Measurements from ENCODE around the gene UBR7. TPM values are rescaled to one million over a fixed set of nuclear protein-coding genes. Genes with fewer than 3 reads are reported as not detected.

UBR7 gene
- total RNA-seq, 1 donor from 2014 or later = 16.6 TPM

DNA sequence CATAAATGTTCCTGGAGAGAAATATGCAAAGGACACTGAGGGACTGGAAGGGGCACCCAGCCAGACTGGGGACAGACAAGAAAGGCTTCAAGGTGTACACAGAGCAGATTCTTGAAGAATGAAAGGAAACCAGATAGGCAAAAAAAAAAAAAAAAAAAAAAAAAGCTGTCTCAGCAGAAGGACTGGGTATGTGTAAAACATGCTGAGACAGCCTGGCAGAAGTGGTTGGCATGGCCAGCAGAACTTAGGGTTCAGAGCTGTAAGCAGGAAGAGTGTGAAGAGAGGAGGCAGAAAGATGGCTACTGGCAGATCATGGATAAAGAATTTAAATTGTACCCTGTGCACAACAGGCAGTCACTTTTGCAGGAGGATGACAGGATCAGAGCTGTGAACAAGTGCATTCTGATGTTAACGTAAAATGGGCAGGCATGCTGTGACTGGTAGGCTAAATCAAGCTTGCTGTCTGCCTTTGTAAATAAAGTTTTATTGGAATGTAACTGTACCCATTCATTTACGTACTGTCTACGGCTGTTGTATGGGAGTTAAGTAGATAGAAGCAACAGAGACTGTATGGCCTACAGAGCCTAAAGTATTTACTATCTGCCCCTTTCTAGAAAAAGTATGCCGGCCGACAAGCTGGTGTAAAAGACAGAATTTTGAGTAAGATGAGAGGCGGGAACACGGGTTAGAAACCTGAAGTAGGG is 42.2 kb downstream of the UBR7 start:
- Mint-ChIP-seq H3K36me3 (ENCODE audit: low read depth) (peaks cover 26% of the 10 kb centered on the region), H3K9me3 (ENCODE audit: low read depth) (no peaks in the 10 kb centered on the region), H3K4me1 (ENCODE audit: low read depth) (no peaks in the 10 kb centered on the region), H3K27ac (ENCODE audit: unreplicated experiment) (no peak overlapping the region), H3K27me3 (ENCODE audit: low read depth) (no peaks in the 10 kb centered on the region), H3K4me3 (ENCODE audit: unreplicated experiment) (no peak overlapping the region)
- TF ChIP-seq, protein P1, sequence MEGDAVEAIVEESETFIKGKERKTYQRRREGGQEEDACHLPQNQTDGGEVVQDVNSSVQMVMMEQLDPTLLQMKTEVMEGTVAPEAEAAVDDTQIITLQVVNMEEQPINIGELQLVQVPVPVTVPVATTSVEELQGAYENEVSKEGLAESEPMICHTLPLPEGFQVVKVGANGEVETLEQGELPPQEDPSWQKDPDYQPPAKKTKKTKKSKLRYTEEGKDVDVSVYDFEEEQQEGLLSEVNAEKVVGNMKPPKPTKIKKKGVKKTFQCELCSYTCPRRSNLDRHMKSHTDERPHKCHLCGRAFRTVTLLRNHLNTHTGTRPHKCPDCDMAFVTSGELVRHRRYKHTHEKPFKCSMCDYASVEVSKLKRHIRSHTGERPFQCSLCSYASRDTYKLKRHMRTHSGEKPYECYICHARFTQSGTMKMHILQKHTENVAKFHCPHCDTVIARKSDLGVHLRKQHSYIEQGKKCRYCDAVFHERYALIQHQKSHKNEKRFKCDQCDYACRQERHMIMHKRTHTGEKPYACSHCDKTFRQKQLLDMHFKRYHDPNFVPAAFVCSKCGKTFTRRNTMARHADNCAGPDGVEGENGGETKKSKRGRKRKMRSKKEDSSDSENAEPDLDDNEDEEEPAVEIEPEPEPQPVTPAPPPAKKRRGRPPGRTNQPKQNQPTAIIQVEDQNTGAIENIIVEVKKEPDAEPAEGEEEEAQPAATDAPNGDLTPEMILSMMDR (IDR thresholded peaks at IDR 0.05) = no peak
- DNase-seq (ENCODE audit: low spot score) = no peak

DNA sequence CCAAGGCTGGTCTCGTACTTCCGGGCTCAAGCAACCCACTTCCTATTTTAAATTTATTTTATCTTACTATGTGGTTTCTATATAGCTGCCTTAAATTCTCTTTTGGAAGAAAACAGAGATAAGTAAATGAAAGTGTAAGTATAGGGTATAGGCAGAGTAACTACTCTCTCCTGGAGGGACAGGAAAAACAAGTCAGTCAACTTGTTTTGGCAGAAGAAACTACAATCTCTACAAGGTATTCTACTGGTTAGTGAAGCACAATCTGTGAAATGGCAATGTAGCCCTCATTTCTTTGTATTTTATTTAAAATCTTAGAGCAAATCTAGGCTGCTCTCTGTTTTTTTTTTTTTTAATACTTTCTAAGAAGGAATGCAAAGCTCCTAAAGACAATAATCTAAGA is 55.4 kb downstream of the UBR7 start:
- TF ChIP-seq, protein P1 (IDR thresholded peaks at IDR 0.05) = no peak
- H3K27ac Mint-ChIP-seq (ENCODE audit: unreplicated experiment) = no peak overlapping the region
- no peaks in the 10 kb centered on the region for H3K27me3 Mint-ChIP-seq (ENCODE audit: low read depth)
- peaks cover 23% of the 10 kb centered on the region for H3K4me1 Mint-ChIP-seq (ENCODE audit: low read depth)
- H3K36me3 Mint-ChIP-seq (ENCODE audit: low read depth) = peaks cover 2% of the 10 kb centered on the region
- DNase-seq (ENCODE audit: low spot score) = no peak
- no peaks in the 10 kb centered on the region for H3K9me3 Mint-ChIP-seq (ENCODE audit: low read depth)
- no peak overlapping the region for H3K4me3 Mint-ChIP-seq (ENCODE audit: unreplicated experiment)

DNA sequence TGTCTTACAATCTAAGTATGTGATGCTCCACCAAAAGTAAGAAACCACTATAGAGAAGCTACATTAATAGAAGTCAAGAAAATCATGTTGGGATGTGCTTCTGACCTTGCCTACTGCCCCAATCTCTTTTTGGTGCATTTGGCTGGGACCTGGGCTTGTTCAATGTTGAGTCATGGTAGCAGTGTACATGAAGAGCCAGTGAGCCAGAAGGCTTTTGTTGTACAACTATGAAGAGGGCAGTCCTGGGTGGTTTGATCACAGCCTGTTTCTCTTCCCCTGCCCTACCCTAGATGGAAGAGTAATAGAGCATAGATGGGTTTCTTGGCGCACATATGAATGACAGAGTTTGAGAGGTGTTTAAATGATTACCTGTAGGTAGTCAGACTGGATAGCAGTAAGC is 56.4 kb downstream of the UBR7 start:
- no peak overlapping the region for H3K4me3 Mint-ChIP-seq (ENCODE audit: unreplicated experiment)
- no peak overlapping the region for H3K27ac Mint-ChIP-seq (ENCODE audit: unreplicated experiment)
- H3K27me3 Mint-ChIP-seq (ENCODE audit: low read depth) = no peaks in the 10 kb centered on the region
- peaks cover 19% of the 10 kb centered on the region for H3K4me1 Mint-ChIP-seq (ENCODE audit: low read depth)
- TF ChIP-seq, protein P1 (IDR thresholded peaks at IDR 0.05) = no peak
- no peak for DNase-seq (ENCODE audit: low spot score)
- H3K9me3 Mint-ChIP-seq (ENCODE audit: low read depth) = no peaks in the 10 kb centered on the region
- peaks cover 2% of the 10 kb centered on the region for H3K36me3 Mint-ChIP-seq (ENCODE audit: low read depth)

DNA sequence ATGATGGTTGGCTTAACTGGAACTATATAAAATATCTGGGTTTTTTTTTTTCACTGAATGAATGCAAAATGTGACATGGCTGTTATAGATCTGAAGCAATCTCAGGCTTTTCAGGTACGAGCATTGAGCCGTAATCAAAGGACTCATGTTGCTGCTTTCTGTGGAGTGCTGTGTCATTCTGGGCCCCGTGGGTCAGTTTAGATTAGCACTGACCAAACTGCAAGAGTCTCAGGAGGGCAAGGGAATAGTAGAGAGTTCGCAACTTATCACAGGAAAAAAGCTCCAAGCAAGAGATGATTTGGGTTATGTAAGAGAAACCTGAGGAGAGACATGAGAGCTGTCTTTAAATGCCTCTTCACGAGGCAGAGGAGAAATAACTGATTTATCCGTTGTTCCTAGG is 59.1 kb downstream of the UBR7 start:
- Mint-ChIP-seq H3K9me3 (ENCODE audit: low read depth) (no peaks in the 10 kb centered on the region), H3K36me3 (ENCODE audit: low read depth) (no peaks in the 10 kb centered on the region), H3K27me3 (ENCODE audit: low read depth) (no peaks in the 10 kb centered on the region), H3K27ac (ENCODE audit: unreplicated experiment) (no peak overlapping the region), H3K4me1 (ENCODE audit: low read depth) (peaks cover 15% of the 10 kb centered on the region), H3K4me3 (ENCODE audit: unreplicated experiment) (no peak overlapping the region)
- TF ChIP-seq, protein P1 (IDR thresholded peaks at IDR 0.05) = no peak
- DNase-seq (ENCODE audit: low spot score) = no peak

DNA sequence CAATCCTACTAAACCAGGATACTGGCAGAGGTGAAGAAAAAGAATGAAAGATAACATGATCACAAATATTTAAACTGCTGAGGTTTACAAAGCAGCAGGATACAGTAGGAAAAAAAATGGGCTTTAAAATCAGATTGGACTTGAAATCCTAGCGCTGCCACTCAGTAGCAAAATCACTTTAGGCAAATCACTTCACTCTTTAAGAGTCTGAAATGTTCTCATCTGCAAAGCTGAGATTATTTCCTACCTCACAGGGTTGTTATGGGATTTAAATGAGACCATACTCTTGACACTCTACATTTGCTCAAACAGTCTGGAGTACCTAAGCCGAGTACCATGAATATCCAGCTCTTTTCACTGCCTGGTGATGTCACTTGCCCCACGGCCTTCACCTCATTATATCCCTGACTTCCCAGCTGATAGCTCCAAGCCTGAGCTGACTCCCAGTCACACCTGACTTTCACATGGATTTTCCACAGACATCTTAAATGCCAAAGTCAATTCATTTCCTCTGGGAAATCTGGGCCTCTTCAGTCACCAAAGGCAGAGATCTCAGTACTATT is 60.2 kb downstream of the UBR7 start:
- H3K4me3 Mint-ChIP-seq (ENCODE audit: unreplicated experiment) = no peak overlapping the region
- peak overlapping the region; percentile 56 for H3K27ac Mint-ChIP-seq (ENCODE audit: unreplicated experiment)

More for the DNA sequence above, 60.2 kb downstream of the UBR7 start:
- peaks cover under 1% of the 10 kb centered on the region for H3K36me3 Mint-ChIP-seq (ENCODE audit: low read depth)
- DNase-seq (ENCODE audit: low spot score) = no peak
- no peaks in the 10 kb centered on the region for H3K9me3 Mint-ChIP-seq (ENCODE audit: low read depth)
- no peaks in the 10 kb centered on the region for H3K27me3 Mint-ChIP-seq (ENCODE audit: low read depth)
- TF ChIP-seq, protein P1 (IDR thresholded peaks at IDR 0.05) = no peak
- peaks cover 15% of the 10 kb centered on the region for H3K4me1 Mint-ChIP-seq (ENCODE audit: low read depth)

Data from chondrocyte (in vitro differentiated cells).